Measurements from ENCODE around the gene HLCS.

DNA sequence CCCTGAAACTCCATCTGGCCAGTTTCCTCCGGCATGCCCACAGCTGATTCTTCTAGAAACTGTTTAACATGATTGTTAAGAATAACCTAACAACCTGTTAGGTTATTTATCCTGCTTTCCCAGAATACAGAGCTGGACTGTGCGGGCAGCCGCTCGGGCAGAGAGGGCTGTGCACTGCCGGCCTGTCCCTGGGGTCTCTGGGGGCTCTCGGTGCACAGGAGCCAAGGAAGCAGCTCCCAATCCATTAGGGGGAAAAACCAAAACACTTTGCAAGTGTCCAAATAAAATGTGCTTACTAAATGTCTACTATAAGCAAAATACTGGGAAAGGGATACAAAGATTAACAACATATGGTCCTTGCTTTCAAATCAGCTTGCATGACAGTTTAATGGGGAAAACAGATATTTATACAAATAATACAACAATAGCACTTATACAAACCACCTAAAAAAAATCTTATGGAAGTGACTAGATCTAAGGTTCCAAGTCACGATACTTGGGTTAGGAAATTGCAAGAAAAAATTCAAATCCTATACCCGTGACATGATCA lies 50.7 kb downstream of the HLCS start:
- TF ChIP-seq, protein P1, sequence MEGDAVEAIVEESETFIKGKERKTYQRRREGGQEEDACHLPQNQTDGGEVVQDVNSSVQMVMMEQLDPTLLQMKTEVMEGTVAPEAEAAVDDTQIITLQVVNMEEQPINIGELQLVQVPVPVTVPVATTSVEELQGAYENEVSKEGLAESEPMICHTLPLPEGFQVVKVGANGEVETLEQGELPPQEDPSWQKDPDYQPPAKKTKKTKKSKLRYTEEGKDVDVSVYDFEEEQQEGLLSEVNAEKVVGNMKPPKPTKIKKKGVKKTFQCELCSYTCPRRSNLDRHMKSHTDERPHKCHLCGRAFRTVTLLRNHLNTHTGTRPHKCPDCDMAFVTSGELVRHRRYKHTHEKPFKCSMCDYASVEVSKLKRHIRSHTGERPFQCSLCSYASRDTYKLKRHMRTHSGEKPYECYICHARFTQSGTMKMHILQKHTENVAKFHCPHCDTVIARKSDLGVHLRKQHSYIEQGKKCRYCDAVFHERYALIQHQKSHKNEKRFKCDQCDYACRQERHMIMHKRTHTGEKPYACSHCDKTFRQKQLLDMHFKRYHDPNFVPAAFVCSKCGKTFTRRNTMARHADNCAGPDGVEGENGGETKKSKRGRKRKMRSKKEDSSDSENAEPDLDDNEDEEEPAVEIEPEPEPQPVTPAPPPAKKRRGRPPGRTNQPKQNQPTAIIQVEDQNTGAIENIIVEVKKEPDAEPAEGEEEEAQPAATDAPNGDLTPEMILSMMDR (IDR thresholded peaks at IDR 0.05; ENCODE audit: low read depth, low read length): no peak
- no peak for TF ChIP-seq EZH2phosphoT487 (IDR thresholded peaks at IDR 0.05; ENCODE audit: low read depth)

Measured in OCI-LY3 (cell line).